ENCODE measurements around the gene DYDC1. TPM values are rescaled to one million over a fixed set of nuclear protein-coding genes. Genes with fewer than 3 reads are reported as not detected.
"Not testable (repeated sequence)": the region's sequence is repeated elsewhere in the genome, so short reads cannot be mapped to it uniquely, and the experiment has no call there.

Gene DYDC1
- total and polyA plus RNA-seq, 7 donors = not detected

DNA sequence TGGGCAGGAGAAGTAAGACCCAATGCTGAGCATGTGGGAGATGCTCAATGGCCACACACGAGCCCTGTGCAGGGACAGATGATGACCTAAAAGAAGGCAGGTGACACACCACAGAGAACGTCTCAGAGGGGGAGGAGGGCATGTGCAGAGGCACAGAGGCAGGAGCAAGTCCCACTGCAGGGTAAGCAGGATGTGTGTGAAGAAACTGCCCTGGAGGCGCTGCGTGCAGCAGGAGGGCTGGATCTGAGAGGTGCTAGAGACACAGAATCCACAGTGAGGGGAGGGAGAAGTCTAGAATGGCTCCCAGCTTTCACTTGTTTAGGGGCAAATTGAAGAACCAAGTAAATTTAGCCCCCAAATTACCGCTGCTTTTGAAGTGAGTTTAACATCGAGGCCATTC is 14.9 kb upstream of the DYDC1 start:
- intact Hi-C loops (cut with DNase I) = no loop called here
- H3K27ac ChIP-seq = no peak overlapping the region
- no peaks in the 10 kb centered on the region for H3K4me1 ChIP-seq
- H3K9me3 ChIP-seq = peaks cover 6% of the 10 kb centered on the region
- no peaks in the 10 kb centered on the region for H3K36me3 ChIP-seq (ENCODE audit: insufficient read depth in 1 of 2, low read depth in 1 of 2)
- no peak for DNase-seq
- no peaks in the 10 kb centered on the region for H3K27me3 ChIP-seq (ENCODE audit: insufficient read depth in 3 of 3, low read length in 2 of 3)
- 70 to 89% (median 76%) methylated on average over 6 of the region's 6 CpGs for WGBS, 3 donors
- TF ChIP-seq, protein P1, sequence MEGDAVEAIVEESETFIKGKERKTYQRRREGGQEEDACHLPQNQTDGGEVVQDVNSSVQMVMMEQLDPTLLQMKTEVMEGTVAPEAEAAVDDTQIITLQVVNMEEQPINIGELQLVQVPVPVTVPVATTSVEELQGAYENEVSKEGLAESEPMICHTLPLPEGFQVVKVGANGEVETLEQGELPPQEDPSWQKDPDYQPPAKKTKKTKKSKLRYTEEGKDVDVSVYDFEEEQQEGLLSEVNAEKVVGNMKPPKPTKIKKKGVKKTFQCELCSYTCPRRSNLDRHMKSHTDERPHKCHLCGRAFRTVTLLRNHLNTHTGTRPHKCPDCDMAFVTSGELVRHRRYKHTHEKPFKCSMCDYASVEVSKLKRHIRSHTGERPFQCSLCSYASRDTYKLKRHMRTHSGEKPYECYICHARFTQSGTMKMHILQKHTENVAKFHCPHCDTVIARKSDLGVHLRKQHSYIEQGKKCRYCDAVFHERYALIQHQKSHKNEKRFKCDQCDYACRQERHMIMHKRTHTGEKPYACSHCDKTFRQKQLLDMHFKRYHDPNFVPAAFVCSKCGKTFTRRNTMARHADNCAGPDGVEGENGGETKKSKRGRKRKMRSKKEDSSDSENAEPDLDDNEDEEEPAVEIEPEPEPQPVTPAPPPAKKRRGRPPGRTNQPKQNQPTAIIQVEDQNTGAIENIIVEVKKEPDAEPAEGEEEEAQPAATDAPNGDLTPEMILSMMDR (IDR thresholded peaks at IDR 0.05) = no peak
- no peak for ATAC-seq
- H3K4me3 ChIP-seq = no peak overlapping the region

DNA sequence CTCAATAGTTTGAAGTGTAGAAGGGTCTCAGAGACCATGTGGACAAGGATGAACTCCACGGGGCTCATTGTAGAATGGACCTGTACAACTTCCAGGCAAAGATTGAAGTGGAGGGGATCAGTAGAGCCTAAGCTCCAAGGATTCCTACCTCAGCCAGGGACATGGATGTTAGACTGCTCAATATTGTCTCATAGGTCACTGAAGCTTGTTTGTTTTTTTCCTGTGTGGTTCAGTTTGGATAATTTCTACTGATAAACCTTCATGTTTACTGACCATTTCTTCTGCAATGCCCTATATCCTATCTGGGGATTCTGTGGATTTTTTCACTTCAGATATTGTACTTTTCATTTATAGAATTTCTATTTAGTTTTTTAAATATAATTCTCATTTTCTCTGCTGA is 9.0 kb upstream of the DYDC1 start:
- Histone ChIP-seq H3K27me3 (ENCODE audit: insufficient read depth in 3 of 3, low read length in 2 of 3) (no peaks in the 10 kb centered on the region), H3K36me3 (ENCODE audit: insufficient read depth in 1 of 2, low read depth in 1 of 2) (no peaks in the 10 kb centered on the region), H3K4me3 (no peak overlapping the region), H3K27ac (no peak overlapping the region), H3K9me3 (peaks cover 6% of the 10 kb centered on the region), H3K4me1 (no peaks in the 10 kb centered on the region)
- TF ChIP-seq, protein P1 (IDR thresholded peaks at IDR 0.05) = no peak
- intact Hi-C loops (cut with DNase I) = no loop called here
- DNase-seq (no peak), ATAC-seq (no peak)
- WGBS, 3 donors = 0 to 47% (median 0%) methylated on average over 1 of the region's 1 CpG

DNA sequence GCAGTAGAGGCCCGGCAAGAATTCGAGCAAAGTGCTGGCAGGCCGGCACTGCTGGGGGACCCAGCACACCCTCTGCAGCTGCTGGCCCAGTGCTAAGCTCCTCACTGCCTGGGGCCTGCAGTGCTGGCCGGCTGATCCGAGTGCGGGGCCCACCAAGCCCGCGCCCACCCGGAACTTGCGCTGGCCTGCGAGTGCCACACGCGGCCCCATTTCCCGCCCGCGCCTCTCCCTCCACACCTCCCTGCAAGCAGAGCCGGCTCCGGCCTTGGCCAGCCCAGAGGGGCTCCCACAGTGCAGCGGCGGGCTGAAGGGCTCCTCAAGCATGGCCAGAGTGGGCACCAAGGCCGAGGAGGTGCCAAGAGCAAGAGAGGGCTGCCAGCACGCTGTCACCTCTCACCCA is 3.1 kb upstream of the DYDC1 start:
- no peak for ATAC-seq
- TF ChIP-seq, protein P1 (IDR thresholded peaks at IDR 0.05) = no peak
- peaks cover 0 to 31% (median 10%) of the 10 kb centered on the region in 3 donors for H3K27me3 ChIP-seq (ENCODE audit: insufficient read depth in 3 of 3, low read length in 2 of 3)
- H3K36me3 ChIP-seq (ENCODE audit: insufficient read depth in 1 of 2, low read depth in 1 of 2) = no peaks in the 10 kb centered on the region
- intact Hi-C loops (cut with DNase I) = no loop called here
- no peaks in the 10 kb centered on the region for H3K9me3 ChIP-seq
- no peak overlapping the region for H3K4me3 ChIP-seq
- DNase-seq = no peak
- peaks cover 2% of the 10 kb centered on the region for H3K4me1 ChIP-seq
- H3K27ac ChIP-seq = no peak overlapping the region
- WGBS, 3 donors = 94 to 96% (median 95%) methylated on average over 19 to 22 of the region's 22 CpGs

DNA sequence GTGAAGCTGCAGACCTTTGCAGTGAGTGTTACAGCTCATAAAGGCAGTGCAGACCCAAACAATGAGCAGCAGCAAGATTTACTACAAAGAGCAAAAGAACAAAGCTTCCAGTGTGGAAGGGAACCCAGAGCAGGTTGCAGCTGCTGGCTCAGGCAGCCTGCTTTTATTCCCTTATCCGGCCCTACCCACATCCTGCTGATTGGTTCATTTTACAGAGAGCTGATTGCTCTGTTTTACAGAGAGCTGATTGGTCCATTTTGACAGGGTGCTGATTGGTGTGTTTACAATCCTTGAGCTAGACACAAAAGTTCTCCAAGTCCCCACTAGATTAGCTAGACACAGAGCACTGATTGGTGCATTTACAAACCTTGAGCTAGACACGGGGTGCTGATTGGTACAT is 2.4 kb upstream of the DYDC1 start:
- intact Hi-C loops (cut with DNase I); H3K4me3 ChIP-seq; H3K4me1 ChIP-seq; DNase-seq; H3K27ac ChIP-seq; ATAC-seq; H3K36me3 ChIP-seq (ENCODE audit: insufficient read depth in 1 of 2, low read depth in 1 of 2); H3K9me3 ChIP-seq: not testable (repeated sequence)
- H3K27me3 ChIP-seq (ENCODE audit: insufficient read depth in 3 of 3, low read length in 2 of 3) = peaks cover 0 to 38% (median 10%) of the 10 kb centered on the region in 3 donors
- WGBS, 3 donors = 25 to 64% (median 29%) methylated on average over 2 of the region's 2 CpGs

DNA sequence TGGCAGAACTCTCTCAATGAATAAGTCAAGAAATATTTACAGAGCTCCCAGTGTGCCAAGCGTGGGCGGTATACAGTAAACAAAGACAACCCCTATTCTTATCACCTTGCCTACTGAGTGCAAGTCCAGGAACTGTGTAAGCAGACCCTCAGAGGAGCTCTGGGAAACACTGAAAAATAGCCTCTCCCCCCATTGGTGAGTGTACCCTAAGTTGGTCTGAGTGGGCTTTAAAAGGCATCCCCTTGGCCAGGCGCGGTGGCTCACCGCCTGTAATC is 1.2 kb upstream of the DYDC1 start:
- Histone ChIP-seq H3K4me3 (no peak overlapping the region), H3K9me3 (no peaks in the 10 kb centered on the region), H3K27me3 (ENCODE audit: insufficient read depth in 3 of 3, low read length in 2 of 3) (peaks cover 0 to 44% (median 10%) of the 10 kb centered on the region in 3 donors), H3K27ac (no peak overlapping the region), H3K4me1 (peaks cover 2% of the 10 kb centered on the region), H3K36me3 (ENCODE audit: insufficient read depth in 1 of 2, low read depth in 1 of 2) (no peaks in the 10 kb centered on the region)
- ATAC-seq (no peak), DNase-seq (no peak)
- intact Hi-C loops (cut with DNase I) = no loop called here
- TF ChIP-seq, protein P1 (IDR thresholded peaks at IDR 0.05) = no peak
- 95 to 100% (median 97%) methylated on average over 5 of the region's 5 CpGs for WGBS, 3 donors
